IPS-NIHi7 (cell line): ENCODE data around the gene PKN1.
A peak's percentile ranks its signal among the peaks of the same experiment; 100 is the strongest.

Experiments
- DNase-seq: peaks from one replicate; pipeline ENCODE4 v3.0.0; 2012; ENCODE audit warnings: mixed read lengths; ENCODE audit errors: extremely low spot score

PKN1 gene

DNA sequence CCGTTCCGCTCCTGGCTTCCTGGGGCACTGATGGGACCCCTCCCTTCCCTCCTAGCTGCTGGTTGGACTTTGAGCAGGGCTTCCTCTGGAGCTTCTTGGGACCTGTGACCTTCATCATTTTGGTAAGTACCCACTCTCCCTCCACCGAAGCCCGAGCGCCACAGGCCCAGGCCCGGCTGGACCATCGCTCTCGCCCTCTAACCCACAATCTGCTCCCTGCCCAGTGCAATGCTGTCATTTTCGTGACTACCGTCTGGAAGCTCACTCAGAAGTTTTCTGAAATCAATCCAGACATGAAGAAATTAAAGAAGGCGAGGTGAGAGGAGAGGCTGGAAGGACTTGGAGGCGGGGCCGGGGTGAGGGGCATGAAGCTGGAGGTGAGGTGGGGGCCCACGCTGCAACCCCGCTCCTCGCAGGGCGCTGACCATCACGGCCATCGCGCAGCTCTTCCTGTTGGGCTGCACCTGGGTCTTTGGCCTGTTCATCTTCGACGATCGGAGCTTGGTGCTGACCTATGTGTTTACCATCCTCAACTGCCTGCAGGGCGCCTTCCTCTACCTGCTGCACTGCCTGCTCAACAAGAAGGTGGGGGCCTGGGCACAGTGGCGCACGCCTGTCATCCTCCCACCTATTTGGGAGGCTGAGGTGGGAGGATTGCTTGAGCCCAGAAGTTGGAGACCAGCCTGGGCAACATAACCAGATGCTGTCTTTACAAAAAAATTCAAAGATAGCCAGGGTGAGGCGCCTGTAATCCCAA, 26.3 kb upstream of the PKN1 start:
- no peak for DNase-seq

DNA sequence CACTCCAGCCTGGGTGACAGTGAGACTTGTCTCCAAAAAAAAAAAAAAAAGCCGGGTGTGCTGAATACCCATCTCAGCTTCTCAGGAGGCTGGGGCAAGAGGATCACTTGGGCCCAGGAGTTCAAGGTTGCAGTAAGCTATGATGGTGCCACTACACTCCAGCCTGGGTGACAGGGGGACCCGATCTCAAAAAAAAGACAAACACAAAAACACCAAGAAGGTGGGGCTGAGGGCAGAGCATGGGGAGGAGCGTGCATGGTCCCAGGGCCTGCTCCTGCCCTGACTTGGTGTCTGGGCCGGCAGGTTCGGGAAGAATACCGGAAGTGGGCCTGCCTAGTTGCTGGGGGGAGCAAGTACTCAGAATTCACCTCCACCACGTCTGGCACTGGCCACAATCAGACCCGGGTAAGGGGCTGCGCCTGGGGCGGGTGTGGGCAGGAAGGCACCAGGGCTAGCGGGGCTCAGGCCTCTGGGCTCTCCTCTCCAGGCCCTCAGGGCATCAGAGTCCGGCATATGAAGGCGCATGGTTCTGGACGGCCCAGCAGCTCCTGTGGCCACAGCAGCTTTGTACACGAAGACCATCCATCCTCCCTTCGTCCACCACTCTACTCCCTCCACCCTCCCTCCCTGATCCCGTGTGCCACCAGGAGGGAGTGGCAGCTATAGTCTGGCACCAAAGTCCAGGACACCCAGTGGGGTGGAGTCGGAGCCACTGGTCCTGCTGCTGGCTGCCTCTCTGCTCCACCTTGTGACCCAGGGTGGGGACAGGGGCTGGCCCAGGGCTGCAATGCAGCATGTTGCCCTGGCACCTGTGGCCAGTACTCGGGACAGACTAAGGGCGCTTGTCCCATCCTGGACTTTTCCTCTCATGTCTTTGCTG, 25.3 kb upstream of the PKN1 start:
- no peak for DNase-seq

DNA sequence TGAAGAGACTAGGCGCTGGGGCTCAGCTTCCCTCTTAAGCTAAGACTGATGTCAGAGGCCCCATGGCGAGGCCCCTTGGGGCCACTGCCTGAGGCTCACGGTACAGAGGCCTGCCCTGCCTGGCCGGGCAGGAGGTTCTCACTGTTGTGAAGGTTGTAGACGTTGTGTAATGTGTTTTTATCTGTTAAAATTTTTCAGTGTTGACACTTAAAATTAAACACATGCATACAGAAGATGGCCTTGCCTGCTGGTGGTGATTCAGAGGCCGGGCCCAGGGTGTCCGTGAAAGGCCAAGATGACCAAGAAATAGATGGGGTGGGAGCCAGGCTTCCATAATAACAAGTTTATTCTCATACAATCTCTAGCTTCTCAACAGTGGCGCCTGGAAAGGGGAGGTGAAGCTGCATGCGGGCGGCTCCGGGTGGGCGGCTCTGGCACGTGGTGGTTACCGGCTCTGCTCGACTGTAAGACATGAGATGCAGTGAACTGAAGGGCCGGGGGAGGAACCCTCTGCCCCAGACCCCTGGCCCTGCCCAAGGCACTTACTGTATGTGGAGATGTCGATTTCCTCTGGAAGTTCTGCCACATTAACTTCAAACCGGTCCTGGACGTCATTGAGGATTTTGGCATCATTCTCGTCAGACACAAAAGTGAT, 24.5 kb upstream of the PKN1 start:
- DNase-seq: no peak

DNA sequence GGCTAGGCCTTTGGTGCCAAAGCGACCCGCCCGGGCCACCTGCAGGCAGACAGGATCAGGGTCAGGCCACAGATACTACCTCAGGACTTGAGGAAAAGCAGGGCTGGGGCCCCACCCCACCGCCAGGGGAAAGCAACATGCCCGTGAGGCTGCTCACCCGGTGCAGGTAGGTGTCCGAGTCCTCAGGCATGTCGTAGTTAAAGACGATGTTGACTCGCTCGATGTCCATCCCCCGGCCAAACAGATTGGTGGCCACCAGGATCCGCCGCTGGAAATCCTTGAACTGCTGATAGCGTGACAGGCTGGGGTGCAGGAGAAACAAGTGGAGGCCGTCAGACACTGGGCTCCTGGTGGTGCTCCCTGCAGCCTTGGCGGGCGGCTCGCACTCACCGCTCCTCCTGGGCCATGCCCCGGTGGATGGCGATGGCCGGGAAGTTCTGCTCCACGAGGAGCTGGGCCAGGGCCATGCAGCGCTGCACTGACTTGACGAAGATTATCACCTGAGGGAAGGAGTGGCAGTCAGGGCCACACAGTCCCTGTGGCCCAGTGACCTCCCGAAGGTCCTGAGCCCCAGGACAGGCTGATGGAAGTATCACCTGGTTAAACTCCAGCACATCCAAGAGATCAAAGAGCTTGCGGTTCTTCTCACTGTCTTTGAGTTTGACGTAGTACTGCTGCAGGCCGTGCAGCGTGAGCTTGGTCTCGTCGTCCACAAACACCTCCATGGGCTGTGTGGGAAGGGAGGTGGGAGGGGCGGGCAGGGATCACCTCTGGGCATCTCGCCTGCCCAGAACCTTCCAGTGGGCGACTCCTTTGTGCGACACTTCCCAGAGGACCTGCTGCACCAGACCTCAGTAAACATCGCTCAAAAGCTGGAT, 23.7 kb upstream of the PKN1 start:
- DNase-seq: no peak

DNA sequence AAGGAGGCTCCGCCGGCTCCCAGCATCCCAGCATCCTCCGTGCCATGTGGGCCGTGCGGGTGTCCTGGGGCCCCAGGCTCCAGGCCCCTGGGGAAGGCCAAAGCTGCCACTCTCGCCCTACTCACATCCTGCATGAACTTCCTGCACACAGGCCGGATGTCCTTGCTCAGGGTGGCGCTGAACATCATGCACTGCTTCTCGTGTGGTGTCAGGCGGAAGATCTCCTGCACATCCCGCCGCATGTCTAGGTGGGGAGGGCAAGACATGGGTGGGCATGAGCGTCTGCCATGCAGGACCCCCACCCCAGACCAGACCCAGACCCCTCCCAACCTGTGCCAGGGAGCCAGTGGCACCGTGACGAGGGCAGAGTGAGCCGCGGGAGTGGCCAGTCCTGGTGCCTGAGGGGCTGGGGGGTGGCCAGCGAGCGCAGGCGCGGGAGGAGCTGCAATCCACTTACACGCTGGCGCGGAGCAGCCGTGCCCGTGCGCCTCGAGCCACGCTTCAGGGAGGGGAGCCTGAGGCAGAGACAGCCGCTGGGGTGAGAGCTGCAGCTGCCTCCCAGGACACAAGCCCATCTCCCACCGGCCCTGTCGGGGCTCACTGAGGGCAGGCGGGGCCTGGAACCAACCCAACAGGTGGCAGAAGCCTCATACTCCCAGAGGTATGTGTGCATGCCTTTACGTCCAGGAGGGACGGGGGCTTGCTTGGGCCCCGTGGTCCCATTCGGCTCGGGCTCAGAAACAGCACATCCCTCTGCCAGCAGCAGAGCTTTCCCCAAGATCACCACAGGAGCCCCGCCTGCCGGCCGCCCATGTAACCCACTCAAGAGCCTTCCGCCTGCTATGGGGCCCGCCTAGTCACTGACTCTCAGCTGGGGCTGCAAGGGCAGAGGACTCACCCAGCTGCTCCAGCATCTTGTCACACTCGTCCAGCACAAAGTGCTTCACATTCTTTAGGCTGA, 22.7 kb upstream of the PKN1 start:
- no peak for DNase-seq

DNA sequence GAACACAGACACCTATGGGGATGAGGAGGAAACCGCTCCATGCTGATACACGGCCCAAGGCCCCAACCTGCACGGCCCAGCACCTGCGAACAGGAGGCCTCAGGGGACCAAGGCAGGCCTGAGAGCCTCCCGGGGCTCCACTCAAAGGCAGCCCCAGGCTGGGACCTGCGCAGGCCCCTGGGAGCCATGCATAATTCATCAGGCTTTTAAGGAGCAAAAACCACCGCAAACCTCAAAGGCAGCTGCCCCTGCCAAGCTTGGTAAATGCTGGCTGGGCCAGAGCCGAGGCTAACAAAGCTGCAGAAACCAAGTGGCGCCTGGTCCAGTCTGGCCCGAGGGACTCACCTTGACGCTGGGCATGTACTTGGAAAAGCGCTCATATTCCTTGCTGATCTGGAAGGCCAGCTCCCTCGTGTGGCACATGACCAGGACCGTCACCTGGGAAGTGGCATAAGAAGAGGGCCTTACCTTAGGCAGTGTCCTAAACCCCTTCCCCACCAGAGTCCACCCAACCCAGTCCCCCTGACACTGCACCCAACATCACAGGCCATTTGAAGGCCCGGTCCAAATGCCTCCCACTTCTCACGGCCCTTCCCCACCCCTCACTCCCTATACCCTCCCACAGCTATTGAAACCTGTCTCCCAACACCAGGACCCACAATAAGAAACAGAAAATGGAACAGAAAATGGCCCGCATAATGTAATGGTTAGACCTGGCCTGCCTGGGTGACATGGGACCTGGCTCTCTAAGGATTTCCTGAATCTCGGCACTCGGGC, 21.8 kb upstream of the PKN1 start:
- no peak for DNase-seq

DNA sequence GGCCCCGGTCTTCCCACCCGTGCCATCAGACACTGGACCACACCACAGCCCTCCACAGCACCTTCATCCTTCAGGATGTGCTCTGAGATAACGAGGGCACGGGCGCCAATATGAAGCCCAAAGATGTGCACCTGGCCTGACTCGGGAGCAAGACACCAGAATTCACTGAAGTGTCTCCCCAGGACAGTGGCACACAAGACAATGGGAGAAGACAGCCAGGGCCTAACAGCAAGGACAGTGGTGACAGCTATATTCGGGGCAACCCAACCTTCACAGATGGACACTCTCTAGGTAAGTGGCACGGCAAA, 21.2 kb upstream of the PKN1 start:
- DNase-seq: no peak

DNA sequence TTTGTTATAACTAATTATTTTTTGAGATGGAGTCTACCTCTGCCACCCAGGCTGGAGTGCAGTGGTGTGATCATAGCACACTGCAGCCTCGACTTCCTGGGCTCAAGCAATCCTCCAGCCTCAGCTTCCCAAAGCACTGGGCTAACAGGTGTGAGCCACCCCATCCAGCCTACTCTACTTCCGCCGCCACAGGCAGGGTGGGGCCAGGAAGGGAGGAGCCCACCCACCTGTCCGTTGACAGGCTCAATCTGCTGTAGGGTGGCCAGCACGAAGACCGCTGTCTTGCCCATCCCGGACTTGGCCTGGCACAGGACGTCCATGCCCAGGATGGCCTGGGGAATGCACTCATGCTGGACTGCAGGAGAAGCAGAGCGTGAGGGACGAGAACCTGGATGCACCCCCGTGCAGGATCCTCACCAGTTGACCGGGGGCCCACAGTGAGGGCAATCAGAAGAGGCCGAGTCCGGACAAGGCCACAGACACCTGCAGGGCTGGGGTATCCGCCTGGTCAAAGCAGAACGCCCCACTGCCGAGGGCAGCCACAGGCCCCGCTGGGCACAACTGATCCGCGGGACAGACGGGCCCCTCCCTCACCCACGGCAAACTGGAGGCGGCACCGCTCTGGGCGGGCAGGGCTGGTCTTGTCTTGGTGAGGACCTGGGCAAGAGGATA, 20.6 kb upstream of the PKN1 start:
- no peak for DNase-seq

DNA sequence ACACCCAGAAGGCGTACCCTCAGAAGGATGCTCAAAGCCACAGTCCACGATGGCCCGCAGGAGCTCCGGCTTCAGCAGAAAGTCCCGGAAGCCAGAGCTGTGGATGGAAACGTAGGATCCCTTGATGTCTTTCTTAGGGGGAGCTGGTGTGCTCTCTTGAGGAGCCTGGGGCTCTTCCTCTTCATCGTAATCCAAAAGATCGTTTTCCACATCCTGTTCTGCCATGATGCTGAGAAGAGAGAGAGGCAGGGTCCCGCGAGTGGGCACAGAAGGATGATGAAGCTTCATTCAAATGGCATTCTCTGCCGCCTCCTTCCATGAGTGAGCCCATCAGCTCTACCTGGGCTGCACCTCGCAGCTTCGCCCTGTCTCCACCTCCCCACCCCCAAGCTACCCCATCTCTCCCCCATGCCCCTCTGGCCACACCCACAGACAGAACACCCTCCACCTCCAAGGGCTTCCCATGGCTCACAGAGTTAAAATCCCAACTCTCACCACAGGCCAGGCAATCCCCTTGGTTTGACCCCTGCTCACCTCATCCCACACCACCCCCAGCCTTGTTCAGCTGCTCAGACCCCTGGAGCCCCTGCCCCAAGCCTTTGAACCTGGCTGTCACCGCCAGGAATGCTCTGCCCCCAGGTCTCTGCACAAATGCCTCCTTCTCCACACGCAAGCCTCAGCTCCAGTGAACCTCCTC, 20.0 kb upstream of the PKN1 start:
- DNase-seq: no peak

DNA sequence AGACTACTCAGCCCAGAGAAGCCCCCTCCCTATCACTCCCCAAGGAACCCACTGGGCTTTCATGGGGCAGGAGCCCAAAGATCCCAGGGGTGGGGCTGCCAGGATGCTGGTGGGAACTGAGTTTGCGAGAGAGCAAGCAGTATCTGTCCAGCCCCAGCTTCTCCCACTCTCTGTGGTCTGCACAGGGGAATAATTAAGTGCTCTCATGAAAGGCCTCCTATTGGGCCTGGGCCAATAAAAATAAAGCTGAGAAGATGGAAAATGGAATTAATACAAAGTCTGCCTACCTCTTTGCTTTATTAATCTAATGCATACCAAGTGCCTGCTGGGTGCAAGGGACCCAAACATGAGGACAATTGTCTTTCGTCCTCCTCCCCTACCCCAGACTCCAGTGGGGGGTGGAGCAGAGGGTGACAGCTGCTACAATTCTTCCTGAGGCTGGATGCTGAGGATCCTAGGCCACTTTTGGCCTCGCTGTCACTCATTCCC, 19.4 kb upstream of the PKN1 start:
- no peak for DNase-seq

DNA sequence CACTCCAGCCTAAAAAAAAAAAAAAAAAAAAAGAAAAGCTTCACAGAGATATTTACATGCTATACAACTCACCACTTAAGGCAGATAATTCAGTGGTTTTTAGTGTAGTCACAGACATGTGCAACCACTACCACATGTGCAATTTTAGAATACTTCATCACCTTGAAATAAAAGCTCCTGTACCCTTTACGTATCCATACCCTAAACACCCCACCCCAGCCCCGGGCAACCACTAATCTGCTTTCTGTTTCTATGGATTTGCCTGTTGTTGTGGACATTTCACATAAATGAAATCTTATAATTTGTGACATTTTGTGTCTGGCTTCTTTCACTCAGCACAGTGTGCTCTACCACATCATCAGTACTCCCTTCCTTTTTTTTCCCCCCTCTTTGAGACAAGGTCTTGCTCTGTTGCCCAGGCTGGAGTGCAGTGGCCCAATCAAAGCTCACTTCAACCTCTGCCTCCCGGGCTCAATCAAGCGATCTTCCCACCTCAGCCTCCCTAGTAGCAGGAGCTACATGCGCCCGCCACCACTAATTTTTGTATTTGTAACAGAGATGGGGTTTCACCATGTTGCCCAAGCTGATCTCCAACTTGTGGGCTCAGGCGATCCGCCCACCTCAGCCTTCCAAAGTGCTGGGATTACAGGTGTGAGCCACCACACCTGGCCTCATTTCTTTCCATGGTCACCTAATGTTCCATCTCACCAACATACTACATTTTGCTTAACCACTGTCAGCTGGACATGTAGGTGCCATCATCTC, 18.0 kb upstream of the PKN1 start:
- no peak for DNase-seq

DNA sequence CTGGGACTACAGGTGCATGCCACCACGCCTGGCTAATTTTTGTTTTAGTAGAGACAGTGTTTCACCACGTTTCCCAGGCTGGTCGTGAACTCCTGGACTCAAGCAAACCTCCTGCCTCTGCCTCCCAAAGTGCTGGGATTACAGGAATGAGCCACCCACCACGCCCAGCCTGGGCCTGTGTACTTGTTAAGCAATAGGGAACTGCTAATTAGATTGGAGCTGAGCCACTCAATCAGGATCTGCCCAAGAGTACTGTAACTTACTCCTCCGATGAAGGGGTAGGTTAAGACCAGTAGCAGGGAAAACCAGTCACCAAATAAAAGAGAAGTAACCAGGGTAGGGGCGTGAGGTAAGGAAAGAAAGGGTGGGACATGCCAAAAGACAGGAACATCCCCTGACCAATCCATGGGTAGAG, 16.3 kb upstream of the PKN1 start:
- DNase-seq: no peak

DNA sequence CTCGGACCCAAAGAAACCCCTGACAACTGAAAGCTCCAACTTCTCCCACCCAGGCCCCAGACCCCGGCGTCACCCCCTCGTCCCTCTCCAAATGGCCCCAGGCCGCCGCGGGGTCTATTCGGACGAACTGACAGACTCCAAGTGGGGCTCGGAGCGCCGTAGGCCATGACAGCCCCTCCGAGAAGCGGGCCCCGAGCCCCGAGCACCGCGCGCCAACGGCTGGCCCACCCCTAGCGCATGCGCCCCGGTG, 14.3 kb upstream of the PKN1 start:
- no peak for DNase-seq

DNA sequence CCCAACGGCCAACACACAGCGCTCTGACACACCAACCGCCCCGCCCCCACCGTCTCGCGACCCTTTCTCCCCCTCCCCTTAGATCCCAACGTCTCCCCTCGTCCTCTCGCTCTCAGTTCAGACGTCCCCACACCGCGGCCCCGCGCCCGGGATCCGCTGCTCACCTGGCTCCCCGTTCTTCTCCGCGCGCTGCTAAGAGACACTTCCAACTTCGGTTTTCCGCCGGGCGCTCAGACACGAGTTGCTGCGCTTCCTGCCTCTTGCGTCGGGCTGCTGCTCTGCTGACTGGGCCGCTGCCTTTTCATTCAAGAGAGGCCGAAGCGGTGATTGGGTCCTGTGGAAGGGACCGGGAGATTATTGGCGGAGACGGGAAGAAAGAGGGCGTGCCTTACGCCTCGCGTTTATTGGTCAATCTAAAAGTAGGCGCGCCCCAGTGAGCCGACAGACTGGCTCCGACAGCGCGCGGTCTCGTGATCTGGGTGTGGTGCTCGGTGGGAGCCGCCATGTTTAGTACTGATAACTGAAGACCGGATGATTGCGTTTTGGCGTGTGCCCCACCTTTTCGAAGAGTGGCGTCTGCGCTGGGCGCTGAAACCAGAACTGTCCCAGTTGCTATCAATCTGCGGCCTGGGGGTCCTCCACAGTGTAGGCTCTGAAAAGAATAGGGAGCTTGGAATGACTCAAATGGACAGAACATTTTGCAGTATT, 13.8 kb upstream of the PKN1 start, which contains the start of gene DDX39A:
Gene DDX39A (minus strand): TSS at position 236 of the 708 bp plus-strand sequence. CDS start 6,121 bp downstream, outside the sequence.
- DNase-seq: peak; percentile 98

DNA sequence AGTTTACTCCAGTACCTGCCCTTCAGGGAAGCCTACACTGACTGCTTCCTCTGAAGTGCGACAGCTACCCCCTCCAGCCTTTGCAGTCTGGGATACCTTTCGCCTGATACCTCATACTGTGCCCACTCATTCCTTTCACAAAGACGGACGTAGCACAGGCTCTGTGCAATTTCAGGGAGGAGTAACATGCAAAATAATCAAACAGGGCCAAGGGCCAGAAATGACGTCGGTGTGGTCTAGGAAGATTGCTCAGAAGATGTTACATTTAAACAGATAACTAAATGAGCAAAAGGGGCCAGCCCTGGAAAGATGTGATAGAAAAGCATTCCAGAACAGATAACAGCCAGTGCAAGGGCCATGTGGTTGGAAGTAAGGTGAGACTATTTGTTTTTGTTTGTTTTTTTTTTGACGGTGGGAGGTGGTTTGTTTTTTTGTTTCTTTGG, 7.4 kb upstream of the PKN1 start:
- DNase-seq: no peak

DNA sequence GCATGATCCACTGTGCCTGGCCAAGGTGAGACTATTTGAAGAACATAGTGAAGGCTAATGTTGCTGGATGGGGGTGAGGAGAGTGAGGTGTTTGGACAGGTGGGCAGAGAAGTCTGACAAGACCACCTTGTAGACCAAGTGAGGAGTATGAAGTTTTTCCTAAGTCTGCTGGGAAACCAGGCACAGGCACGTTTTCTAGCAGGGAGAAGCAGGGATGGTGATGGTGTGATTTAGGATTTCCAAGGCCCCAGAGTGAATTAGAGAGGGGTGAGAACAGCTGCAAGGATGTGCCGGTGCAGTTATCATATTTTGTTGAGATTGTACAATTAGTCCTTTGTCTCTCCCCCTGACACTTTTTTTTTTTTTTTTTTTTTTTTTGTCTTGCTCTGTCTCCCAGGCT, 5.6 kb upstream of the PKN1 start:
- DNase-seq: no peak

DNA sequence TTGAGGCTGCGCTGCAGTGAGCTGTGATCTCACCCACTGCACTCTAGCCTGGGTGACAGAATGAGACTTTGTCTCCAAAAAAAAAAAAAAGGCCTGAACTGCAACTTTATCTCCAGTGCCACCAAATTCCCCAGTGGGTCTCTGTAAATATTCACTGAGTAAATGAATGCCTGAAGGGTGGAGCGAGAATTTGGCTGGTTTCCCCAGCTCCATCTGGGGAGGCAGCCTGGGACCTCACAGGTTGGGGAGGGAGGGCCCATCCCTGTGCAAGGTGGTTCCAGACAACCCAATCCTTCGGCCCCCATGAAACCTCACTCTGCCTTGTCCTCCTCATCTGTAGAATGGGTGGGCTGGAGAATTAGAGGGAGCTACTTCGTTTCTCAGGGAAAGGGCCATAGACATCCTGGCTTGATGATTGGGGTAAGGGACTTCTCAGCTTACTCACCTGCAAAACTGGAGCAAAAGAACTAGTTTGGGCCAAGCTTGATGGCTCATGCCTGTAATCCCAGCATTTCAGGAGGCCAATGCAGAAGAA, 4.2 kb upstream of the PKN1 start:
- no peak for DNase-seq
